ENCODE results near the gene ZBTB17. TPM values are rescaled to one million over a fixed set of nuclear protein-coding genes. Genes with fewer than 3 reads are reported as not detected.
A peak's percentile ranks its signal among the peaks of the same experiment; 100 is the strongest.

ZBTB17 gene
- total and polyA plus RNA-seq, 9 of the 15 experiments (the other 6 are each of a cell fraction or from before 2014, with no cell fraction given), result 1.1 to 53.4 (median 29.6) TPM

- TF ChIP-seq KDM5B (IDR thresholded peaks at IDR 0.05; ENCODE audit: insufficient replicate concordance, low read depth, low read length) (peak; percentile 71), FOSL1 (tag; conservative IDR thresholded peaks at IDR 0.05) (peak; percentile 35), MCM7 (IDR thresholded peaks at IDR 0.05) (no peak), BRD4 (IDR thresholded peaks at IDR 0.05) (0 out of 2 replicates have a peak, but pooled peaks have one; percentile 65), KLF16 (IDR thresholded peaks at IDR 0.05) (no peak), ZNF586 (CRISPR knock-in tag; conservative IDR thresholded peaks at IDR 0.05) (no peak), C11orf30 (IDR thresholded peaks at IDR 0.05; ENCODE audit: low read depth) (peak; percentile 91), ZBTB9 (CRISPR knock-in tag; IDR thresholded peaks at IDR 0.05) (peak; percentile 46; the same call in 1 of the 2 replicates), KAT2B (IDR thresholded peaks at IDR 0.05; ENCODE audit: low read depth, low read length) (no peak), PTBP1 (IDR thresholded peaks at IDR 0.05; ENCODE audit: low read depth, low read length) (no peak), RB1 (IDR thresholded peaks at IDR 0.05; ENCODE audit: low read depth) (peak; percentile 64; the same call in 1 of the 2 replicates), ZNF253 (CRISPR knock-in tag; conservative IDR thresholded peaks at IDR 0.05) (no peak), CBX1 (IDR thresholded peaks at IDR 0.05; ENCODE audit: low read depth) (peak; percentile 11; the same call in 1 of the 2 replicates), FOS (IDR thresholded peaks at IDR 0.05; ENCODE audit: extremely low read depth, insufficient read length) (no peak), NFYB (IDR thresholded peaks at IDR 0.05; ENCODE audit: extremely low read depth, insufficient read length) (no peak), TFAM (CRISPR knock-in tag; conservative IDR thresholded peaks at IDR 0.05) (no peak), XRCC5 (IDR thresholded peaks at IDR 0.05; ENCODE audit: low read depth, low read length) (0 out of 2 replicates have a peak, but pooled peaks have one; percentile 49), PRDM10 (IDR thresholded peaks at IDR 0.05; ENCODE audit: partially characterized antibody) (no peak), ADNP (tag; IDR thresholded peaks at IDR 0.05) (no peak), SMARCC2 (IDR thresholded peaks at IDR 0.05; ENCODE audit: low read depth) (no peak)
- TF ChIP-seq, protein P1, sequence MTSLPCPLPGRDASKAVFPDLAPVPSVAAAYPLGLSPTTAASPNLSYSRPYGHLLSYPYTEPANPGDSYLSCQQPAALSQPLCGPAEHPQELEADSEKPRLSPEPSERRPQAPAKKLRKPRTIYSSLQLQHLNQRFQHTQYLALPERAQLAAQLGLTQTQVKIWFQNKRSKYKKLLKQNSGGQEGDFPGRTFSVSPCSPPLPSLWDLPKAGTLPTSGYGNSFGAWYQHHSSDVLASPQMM (CRISPR knock-in tag; IDR thresholded peaks at IDR 0.05), result no peak
- TF ChIP-seq, protein P2, sequence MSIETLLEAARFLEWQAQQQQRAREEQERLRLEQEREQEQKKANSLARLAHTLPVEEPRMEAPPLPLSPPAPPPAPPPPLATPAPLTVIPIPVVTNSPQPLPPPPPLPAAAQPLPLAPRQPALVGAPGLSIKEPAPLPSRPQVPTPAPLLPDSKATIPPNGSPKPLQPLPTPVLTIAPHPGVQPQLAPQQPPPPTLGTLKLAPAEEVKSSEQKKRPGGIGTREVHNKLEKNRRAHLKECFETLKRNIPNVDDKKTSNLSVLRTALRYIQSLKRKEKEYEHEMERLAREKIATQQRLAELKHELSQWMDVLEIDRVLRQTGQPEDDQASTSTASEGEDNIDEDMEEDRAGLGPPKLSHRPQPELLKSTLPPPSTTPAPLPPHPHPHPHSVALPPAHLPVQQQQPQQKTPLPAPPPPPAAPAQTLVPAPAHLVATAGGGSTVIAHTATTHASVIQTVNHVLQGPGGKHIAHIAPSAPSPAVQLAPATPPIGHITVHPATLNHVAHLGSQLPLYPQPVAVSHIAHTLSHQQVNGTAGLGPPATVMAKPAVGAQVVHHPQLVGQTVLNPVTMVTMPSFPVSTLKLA (conservative IDR thresholded peaks at IDR 0.05), result peak; percentile 80 to 92
Measured at GRCh38 chr1:15975805-15976680, at the start of gene ZBTB17 (continued).

Measured in K562 (cell line).